DMS114 treated with DMSO at 0.1 percent for 48 hours (cell line): Measurements from ENCODE around the gene LAMTOR5.
A peak's percentile ranks its signal among the peaks of the same experiment; 100 is the strongest.
"Not testable (repeated sequence)": the region's sequence is repeated elsewhere in the genome, so short reads cannot be mapped to it uniquely, and the experiment has no call there.

Experiments
- DNase-seq: peaks from one replicate; lab custom pipeline; 2025; ENCODE audit not compliant: unreplicated experiment; lab: John Stamatoyannopoulos, UW

LAMTOR5 gene

DNA sequence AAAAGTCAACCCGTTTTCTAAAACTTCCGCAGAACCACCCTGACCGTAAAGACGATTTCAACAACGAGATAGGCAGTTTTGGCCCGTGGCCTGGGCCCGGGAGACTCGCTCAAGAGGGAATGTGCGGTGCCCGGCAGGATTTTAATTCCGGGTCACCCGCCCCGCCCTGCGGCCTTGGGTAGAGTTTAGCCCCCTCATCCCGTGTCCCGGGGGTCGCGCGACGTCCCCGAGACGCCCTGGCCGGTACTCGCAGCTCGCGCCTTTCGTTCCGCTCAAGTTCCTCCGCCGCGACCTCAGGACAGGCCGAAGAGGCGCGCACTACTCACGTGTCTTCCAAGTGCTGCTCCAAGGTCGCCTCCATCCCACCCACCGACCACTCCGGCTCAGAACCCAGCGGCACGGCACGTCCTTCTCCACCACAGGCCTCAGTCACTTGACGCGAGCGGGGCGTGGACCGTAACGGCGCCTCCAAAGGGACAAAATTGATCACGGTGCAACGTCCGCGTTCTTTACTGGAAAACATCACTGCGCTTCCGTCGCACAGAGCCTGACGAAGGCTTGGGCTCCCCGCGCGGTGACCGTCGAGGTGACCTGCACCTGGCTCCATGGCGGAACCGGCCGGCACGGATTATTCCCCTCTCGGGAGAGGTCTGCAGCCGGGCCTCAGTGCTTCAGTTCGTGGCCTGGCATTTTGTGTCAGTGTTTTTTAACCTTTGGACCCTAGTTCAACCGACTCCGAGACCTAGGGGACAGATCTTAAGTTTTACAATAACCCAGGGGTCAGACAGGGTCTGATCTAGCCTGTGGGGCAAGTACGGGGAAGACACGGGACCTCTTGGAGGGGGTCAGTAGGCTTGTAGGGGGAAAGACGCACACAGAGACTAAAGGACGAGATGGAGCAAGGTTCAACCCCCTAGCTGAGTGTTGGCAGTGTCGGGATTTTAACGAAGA lies at the start of gene LAMTOR5:
Gene LAMTOR5 (minus strand): TSS at position 435 of the 951 bp plus-strand sequence. CDS start 74 bp downstream, at position 361.
- DNase-seq: peak; percentile 87

DNA sequence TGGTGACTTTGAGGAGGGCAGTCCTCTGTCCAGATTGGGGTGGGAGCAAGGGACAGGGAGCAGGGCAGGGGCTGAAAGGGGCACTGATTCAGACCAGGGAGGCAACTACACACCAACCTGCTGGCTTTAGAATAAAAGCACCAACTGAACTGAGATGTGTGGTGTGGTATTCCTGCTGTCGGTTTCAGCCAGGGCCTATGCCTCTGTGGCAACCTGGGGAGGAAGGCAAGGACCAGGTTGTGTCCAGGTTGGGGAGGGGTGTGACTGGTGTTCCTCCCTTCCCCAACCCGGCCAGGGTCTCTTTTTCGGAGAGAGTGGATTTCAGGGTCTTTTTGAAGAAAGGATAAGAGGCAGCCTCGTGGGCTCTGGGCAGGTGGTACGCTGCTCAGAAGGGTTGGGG lies 49.7 kb upstream of the LAMTOR5 start:
- DNase-seq: no peak

DNA sequence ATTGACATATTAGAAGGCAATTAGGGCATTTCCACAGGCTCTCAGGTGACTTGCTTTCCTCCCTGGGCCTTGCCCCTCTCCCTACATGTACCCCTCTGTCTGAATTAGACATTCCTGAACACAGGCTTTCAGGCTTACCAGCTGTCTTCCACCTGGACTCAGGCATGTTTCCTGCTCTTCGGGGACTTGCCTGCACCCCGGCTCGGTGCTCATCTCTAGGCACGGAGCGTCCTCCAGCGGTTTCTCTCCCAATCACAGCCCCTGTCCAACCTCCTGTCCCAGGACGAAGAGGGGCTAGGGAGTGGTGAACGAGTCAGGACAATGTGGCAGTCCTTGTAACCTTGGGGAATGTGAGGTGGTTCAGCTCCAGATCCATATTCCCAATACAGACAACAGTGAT lies 47.7 kb upstream of the LAMTOR5 start:
- no peak for DNase-seq

DNA sequence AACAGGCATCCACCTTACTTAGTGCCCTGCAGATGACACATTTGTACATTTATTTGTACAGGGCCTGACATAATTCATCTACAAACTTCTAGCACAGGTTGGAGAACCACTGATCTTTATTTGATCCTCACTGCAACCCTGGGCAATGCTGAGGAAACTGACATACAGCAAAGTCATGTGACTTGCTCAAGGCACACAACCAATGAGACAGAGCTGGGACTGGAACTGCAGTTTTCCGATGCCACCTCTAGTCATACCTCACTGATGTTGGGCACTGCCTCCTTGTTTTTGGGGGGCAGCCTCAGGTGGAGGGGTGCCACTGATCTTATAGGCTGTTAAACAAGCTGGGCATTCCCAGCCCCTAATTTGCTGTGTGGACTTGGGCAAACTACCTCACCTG lies 46.8 kb upstream of the LAMTOR5 start:
- no peak for DNase-seq

DNA sequence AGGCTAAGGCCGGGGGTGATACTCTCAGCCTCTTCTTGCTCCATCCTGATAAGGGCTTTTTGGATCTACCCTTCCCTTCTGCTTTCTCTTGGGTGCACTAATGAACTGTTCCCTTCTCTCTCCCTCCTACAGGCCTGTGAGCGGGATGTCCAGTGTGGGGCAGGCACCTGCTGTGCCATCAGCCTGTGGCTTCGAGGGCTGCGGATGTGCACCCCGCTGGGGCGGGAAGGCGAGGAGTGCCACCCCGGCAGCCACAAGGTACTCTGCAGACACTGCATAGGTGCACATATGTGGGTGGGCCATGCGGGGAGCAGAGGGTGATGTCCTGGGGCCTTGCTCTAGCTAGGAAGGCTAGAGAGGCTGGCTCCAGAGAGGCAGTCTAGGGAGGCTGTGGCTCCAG lies 46.3 kb upstream of the LAMTOR5 start:
- DNase-seq: no peak

GRCh38 chr1:110452330-110452729 lies 44.8 kb upstream of the LAMTOR5 start:
- no peak for DNase-seq

- DNase-seq: no peak
Observed at GRCh38 chr1:110450929-110451328, 43.4 kb upstream of the LAMTOR5 start, which contains the start of gene PROK1. PROK1 (plus strand) TSS chr1:110451149; CDS start chr1:110451217, 68 bp downstream.

GRCh38 chr1:110449661-110450651 lies 42.5 kb upstream of the LAMTOR5 start:
- DNase-seq: no peak

DNA sequence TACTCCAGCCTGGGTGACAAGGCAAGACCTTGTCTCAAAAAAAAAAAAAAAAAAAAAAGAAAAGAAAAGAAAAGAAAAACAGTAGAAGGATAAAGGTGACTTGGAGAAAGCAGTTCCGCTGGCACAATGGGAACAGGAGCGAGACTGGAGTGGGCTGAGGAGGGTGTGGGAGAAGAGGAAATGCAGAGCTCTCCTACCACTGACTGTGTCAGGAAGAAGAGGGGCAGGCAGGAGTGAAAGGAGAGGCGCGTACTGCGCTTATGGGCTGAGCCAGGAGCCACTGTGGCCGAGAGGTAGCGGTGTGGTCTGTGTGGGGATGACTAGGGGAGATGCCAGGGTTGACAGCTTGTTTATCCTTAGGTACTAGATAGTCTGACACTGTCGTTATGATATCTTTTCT lies 37.1 kb upstream of the LAMTOR5 start:
- DNase-seq: no peak

GRCh38 chr1:110443451-110443850 lies 36.0 kb upstream of the LAMTOR5 start:
- DNase-seq: no peak

GRCh38 chr1:110441888-110442287 lies 34.4 kb upstream of the LAMTOR5 start:
- DNase-seq: no peak

DNA sequence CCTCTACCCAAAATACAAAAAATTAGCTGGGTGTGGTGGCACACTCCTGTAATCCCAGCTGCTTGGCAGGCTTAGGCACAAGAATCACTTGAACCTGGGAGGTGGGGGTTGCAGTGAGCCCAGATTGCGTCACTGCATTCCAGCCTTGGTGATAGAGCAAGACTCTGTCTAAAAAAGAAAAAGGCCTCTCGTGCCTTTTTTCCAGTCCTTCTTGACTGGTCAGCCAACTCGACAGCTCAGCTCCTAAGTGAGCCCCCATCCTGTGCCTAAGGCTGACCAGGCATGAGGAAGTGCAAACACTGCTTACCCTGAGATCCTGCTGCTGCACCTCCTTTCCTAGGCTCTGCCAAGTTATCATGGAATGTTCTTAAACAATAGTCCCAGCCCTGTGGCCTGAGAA lies 33.4 kb upstream of the LAMTOR5 start:
- no peak for DNase-seq

DNA sequence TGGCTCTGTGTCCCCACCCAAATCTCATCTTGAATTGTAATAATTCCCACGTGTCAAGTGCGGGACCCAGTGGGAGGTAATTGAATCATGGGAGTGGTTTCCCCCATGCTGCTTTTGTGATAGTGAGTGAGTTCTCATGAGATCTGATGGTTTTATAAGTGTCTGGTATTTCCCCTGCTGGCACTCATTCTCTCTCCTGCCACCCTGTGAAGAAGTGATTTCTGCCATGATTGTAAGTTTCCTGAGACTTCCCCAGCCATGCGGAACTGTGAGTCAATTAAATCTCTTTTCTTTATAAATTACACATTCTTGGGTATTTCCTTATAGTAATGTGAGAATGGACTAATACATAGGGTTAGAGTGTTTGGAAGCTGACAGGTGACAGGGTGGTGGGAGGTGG lies 32.4 kb upstream of the LAMTOR5 start:
- DNase-seq: not testable (repeated sequence)

- DNase-seq: no peak
Observed at GRCh38 chr1:110438893-110439292, 31.4 kb upstream of the LAMTOR5 start.

- not testable (repeated sequence) for DNase-seq
Observed at GRCh38 chr1:110437645-110438299, 30.3 kb upstream of the LAMTOR5 start.

DNA sequence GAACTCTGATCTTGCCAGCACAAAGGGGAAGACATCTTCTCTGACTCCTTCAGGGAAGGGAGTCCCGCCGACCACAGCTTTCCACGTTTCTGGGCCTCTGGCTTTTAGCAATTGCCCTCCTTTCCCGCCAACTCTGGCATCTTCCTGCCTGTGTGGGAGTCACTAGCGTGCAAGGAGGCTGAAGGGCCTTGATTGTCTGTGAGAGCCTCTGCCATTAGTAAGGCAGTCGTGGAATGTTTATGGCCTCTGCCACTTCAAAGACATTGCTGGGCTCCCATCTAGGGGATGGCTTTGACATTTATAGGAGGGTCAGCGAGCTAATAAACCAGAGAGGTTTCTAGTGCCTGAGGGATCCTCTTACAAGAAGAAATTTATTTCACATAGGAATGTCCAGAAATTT lies 29.1 kb upstream of the LAMTOR5 start:
- no peak for DNase-seq

DNA sequence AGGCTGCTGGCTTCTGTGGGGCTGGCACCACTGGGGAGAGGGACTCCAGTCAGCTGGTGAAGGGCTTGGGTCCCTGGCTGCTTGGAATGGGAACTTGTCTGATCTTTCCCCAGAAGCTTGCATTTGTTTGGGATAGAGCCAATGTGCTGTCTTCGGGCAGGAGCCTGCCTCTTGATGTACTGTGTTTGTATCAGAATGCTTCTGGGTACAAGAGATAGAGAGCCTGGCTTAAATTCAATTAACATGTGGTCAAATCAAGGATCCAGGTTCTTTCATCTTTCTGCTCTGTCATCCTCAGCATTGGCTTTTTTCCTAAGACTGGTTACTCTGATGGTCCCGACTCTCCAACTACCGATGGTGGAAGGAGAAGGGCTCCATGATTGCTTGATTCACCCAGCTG lies 27.5 kb upstream of the LAMTOR5 start:
- DNase-seq: no peak

GRCh38 chr1:110433803-110434202 lies 26.3 kb upstream of the LAMTOR5 start:
- no peak for DNase-seq

GRCh38 chr1:110433213-110433612 lies 25.7 kb upstream of the LAMTOR5 start:
- DNase-seq: no peak

DNA sequence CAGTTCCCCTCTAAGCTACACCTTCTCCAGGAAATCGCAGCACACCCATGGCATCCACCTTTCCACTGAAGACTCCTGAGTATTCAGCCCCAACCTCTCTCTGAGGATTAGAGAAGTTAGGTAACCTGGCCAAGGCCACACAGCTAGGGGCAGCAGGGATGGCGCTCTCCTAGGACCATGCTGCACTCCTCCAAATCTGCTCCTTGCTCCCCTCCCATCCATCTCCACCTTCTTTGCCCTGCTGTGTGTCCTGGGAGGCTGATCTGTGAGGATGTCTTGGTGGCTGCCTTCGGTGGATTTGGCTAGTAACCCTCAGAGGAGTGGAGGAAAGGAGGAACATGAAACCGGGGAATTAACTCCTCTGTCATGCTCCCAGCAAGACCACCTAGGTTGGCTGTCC lies 23.4 kb upstream of the LAMTOR5 start:
- DNase-seq: no peak

- DNase-seq: no peak
Observed at GRCh38 chr1:110430366-110430765, 22.9 kb upstream of the LAMTOR5 start.
